GM19025 (cell line): ENCODE results near the gene CXCR3.
"Not testable (repeated sequence)": the region's sequence is repeated elsewhere in the genome, so short reads cannot be mapped to it uniquely, and the experiment has no call there.

Experiments
- ATAC-seq: cut with Tn5 transposase; IDR thresholded peaks from one replicate; pipeline ENCODE4 v1.9.1; 2021; ENCODE audit warnings: mild to moderate bottlenecking, low read depth, moderate library complexity; ENCODE audit not compliant: unreplicated experiment

Gene CXCR3

GRCh38 chrX:71615056-71615455, 3.3 kb downstream of the CXCR3 start:
- ATAC-seq, result no peak

DNA sequence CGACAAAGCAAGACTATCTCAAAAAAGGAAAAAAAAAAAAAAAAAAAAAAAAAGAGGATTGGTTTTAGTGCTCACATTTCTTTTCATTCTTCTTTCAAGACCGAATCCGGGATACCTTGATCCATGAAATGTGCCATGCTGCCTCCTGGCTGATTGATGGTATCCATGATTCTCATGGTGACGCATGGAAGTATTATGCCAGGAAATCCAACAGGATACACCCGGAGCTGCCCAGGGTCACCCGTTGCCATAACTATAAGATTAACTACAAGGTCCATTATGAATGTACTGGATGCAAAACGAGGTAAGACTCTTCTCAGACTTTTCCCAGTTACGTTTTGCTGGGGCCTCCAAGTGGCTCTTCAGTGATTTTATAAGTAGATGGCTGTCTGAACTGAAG, 6.1 kb downstream of the CXCR3 start:
- ATAC-seq, result no peak

- not testable (repeated sequence) for ATAC-seq
These were observed 6.6 kb downstream of the CXCR3 start for GRCh38 chrX:71611736-71612135.

DNA sequence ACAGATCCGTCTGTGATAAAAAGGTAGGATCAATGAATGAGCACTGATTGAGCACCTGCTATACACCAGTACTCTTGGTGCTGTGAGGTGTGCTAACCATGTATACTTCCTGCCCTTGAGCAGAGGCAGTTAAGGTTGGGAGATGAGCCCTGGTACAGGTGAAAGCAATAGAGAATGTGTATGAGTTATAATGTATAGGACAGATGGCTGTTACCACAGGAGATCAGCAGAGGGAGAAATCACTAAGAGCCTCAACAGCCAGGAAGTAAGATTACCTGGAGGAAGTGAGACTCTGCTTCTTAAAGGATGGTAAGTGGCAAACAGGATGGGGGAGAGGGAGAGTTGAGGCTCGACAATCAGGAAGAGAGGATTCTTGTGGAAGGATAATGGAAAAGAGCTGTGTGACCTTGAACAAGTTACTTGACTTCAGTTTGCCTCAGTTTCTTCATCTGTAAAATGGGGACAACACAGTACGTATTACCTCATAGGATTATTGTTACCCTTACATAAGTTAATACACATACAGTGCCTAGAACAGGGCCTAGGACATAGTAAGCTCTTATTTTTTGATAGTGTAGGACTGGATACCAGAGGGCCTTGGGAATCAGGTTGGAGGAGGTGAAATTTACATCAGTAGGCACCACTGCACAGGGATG, 9.1 kb downstream of the CXCR3 start:
- ATAC-seq, result no peak

DNA sequence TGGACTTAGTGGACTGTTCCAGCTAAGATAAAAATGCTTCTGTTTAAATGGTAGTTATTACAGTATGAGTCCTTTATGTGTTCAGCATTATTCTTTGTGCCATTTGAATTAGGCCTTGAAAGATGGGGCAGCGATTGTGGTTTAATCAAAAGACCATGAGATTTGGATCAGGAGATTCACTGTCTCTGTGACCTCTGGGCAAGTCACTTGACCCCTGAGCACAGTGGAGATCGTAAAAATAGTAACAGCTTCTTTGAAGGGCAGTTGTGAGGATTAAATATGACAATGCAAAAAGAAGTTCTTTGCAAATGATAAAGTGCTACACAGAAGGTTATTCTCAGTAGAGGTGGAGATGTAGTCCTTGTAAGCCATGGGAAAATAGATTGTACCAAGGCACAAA, 10.8 kb downstream of the CXCR3 start:
- no peak for ATAC-seq

GRCh38 chrX:71606536-71607216, 11.6 kb downstream of the CXCR3 start:
- no peak for ATAC-seq

- no peak for ATAC-seq
These were observed 13.3 kb downstream of the CXCR3 start for GRCh38 chrX:71604796-71605568.

DNA sequence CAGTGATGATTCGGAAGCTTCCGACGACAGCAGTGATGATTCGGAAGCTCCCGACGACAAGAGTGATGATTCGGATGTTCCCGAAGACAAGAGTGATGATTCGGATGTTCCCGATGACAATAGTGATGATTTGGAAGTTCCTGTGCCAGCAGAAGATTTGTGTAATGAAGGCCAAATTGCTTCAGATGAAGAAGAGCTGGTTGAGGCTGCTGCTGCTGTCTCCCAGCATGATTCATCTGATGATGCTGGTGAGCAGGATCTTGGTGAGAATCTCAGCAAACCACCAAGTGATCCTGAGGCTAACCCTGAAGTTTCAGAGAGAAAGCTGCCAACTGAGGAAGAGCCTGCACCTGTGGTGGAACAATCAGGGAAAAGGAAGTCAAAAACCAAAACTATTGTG, 14.2 kb downstream of the CXCR3 start:
- ATAC-seq, result no peak

DNA sequence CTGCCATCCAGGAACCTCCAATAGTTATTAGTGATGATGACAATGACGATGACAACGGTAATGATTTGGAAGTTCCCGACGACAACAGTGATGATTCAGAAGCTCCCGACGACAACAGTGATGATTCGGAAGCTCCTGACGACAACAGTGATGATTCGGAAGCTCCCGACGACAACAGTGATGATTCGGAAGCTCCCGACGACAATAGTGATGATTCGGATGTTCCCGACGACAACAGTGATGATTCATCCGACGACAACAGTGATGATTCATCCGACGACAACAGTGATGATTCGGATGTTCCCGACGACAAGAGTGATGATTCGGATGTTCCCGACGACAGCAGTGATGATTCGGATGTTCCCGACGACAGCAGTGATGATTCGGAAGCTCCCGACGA, 14.7 kb downstream of the CXCR3 start:
- ATAC-seq, result no peak

GRCh38 chrX:71599965-71600364, 18.3 kb downstream of the CXCR3 start:
- ATAC-seq, result no peak

DNA sequence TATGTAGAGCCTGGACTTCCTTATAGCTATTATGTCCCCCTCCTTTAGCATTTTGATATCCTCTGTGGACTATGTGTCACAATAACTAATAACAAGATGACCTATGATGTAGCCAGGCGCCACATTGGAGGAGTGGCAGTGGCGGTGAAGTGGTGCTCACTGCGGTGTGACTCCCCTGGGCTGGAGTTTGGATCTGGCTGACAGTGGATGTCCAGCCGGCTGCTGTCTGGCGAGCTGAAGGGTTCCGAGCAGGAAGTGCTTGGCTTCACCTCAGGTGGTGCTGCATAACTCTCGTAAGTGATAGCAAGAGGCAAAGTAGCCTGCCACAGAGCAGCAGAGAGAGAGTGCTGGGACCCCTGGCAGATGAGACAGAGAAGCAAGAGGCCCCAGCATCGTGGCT, 25.1 kb downstream of the CXCR3 start:
- not testable (repeated sequence) for ATAC-seq

DNA sequence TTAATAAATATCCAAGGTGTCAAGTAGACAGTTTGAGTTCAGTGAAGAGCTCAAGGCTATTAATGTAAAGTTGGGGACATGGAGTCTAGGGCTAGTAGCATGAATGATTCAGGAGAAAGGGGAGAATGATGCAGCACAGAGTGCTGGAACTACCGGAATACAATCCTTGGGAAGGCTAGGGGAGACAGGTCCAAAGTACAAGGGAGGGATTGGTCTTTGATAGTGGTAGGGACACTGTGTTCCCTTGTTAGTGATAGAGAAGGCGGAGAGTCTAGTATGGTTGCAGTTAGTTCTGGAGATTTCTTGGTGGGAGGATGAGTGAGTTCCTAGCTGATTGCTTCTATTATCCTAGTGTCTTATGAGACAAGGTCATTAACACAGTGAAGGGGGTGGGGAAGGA, 31.4 kb downstream of the CXCR3 start:
- no peak for ATAC-seq

GRCh38 chrX:71581210-71581609, 37.1 kb downstream of the CXCR3 start:
- no peak for ATAC-seq

DNA sequence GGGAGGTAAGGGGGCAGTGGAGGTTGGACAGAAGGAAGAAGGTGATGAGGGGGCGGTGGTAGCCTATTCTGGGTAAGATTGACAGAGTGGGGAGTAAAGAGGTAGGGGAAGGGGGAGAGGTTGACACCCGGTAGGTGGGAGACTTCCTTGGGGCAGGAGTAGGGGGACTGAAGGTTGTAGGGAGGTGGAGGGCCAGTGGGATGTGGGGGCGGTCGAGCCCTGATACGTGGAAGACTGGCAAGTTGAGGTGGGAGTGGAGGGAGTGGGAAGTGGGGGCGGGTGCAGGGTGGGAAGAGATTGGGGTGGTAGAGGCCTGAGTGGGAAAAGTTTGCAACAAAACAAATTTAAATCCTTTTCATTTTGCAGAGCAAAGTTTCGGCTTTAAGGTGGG, 38.3 kb downstream of the CXCR3 start:
- ATAC-seq, result no peak

- ATAC-seq, result no peak
These were observed 38.9 kb downstream of the CXCR3 start for GRCh38 chrX:71579136-71579989.

GRCh38 chrX:71578253-71579135, 39.8 kb downstream of the CXCR3 start, which contains the start of gene GCNA:
GCNA (plus strand) TSS chrX:71578437; CDS start chrX:71580822, 2,385 bp downstream.
- ATAC-seq, result no peak

GRCh38 chrX:71577682-71578081, 40.6 kb downstream of the CXCR3 start:
- no peak for ATAC-seq

GRCh38 chrX:71573590-71573989, 44.7 kb downstream of the CXCR3 start:
- no peak for ATAC-seq

- ATAC-seq, result not testable (repeated sequence)
These were observed 46.9 kb downstream of the CXCR3 start for GRCh38 chrX:71571390-71571789.
